Measurements from ENCODE around the gene SEZ6L2. TPM values are rescaled to one million over a fixed set of nuclear protein-coding genes. Genes with fewer than 3 reads are reported as not detected.

SEZ6L2 gene
- total RNA-seq, 1 donor from 2014 or later: not detected

GRCh38 chr16:29858974-29859373, 40.4 kb downstream of the SEZ6L2 start:
- no peak overlapping the region for H3K4me3 Mint-ChIP-seq
- intact Hi-C loops (cut with micrococcal nuclease): no loop called here

GRCh38 chr16:29858149-29858849, 41.1 kb downstream of the SEZ6L2 start:
- ChIA-PET POLR2A (interaction anchor here (0.6 to 0.7 kb wide), 4 partner anchors 27 to 53 kb away, joined by 3 to 10 read pairs (median 5); no protein-coding TSS in a partner anchor), CTCF (no interaction called here)
- Mint-ChIP-seq H3K9me3 (no peaks in the 10 kb centered on the region), H3K27me3 (no peaks in the 10 kb centered on the region), H3K36me3 (ENCODE audit: low read depth) (peaks cover 37% of the 10 kb centered on the region), H3K4me1 (peaks cover 22% of the 10 kb centered on the region), H3K27ac (no peak overlapping the region), H3K4me3 (no peak overlapping the region)
- intact Hi-C loops (cut with micrococcal nuclease): no loop called here
- no peak for ATAC-seq (ENCODE audit: low read depth)
- DNase-seq: no peak
- TF ChIP-seq CTCF (IDR thresholded peaks at IDR 0.05): no peak

More at GRCh38 chr16:29858974-29859373, 40.4 kb downstream of the SEZ6L2 start:
- POLR2A ChIA-PET: no interaction called here
- CTCF ChIA-PET: no interaction called here
- TF ChIP-seq CTCF (IDR thresholded peaks at IDR 0.05): no peak
- Mint-ChIP-seq H3K27me3 (no peaks in the 10 kb centered on the region), H3K9me3 (no peaks in the 10 kb centered on the region), H3K27ac (no peak overlapping the region), H3K36me3 (ENCODE audit: low read depth) (peaks cover 37% of the 10 kb centered on the region), H3K4me1 (peaks cover 24% of the 10 kb centered on the region)
- ATAC-seq (ENCODE audit: low read depth) (no peak), DNase-seq (no peak)

- Mint-ChIP-seq H3K9me3 (no peaks in the 10 kb centered on the region), H3K4me3 (no peak overlapping the region), H3K4me1 (peaks cover 15% of the 10 kb centered on the region), H3K36me3 (ENCODE audit: low read depth) (peaks cover 33% of the 10 kb centered on the region), H3K27ac (no peak overlapping the region), H3K27me3 (no peaks in the 10 kb centered on the region)
- intact Hi-C loops (cut with micrococcal nuclease): no loop called here
- ChIA-PET CTCF (interaction anchor here (1.2 kb wide), 1 partner anchor 9 kb away, joined by 3 read pairs; no protein-coding TSS in a partner anchor), POLR2A (interaction anchor here (0.6 to 0.7 kb wide), 2 partner anchors 28 to 31 kb away, joined by 3 to 4 read pairs; no protein-coding TSS in a partner anchor)
- DNase-seq (no peak), ATAC-seq (ENCODE audit: low read depth) (no peak)
- no peak for TF ChIP-seq CTCF (IDR thresholded peaks at IDR 0.05)
Measured at GRCh38 chr16:29857133-29857760, 42.1 kb downstream of the SEZ6L2 start.

- Mint-ChIP-seq H3K27me3 (no peaks in the 10 kb centered on the region), H3K4me3 (no peak overlapping the region), H3K4me1 (no peaks in the 10 kb centered on the region), H3K27ac (no peak overlapping the region), H3K36me3 (ENCODE audit: low read depth) (peaks cover 18% of the 10 kb centered on the region), H3K9me3 (no peaks in the 10 kb centered on the region)
- intact Hi-C loops (cut with micrococcal nuclease): no loop called here
- DNase-seq (no peak), ATAC-seq (ENCODE audit: low read depth) (no peak)
- no peak for TF ChIP-seq CTCF (IDR thresholded peaks at IDR 0.05)
- ChIA-PET CTCF (interaction anchor here (0.7 kb wide), 1 partner anchor 8 kb away, joined by 3 read pairs; no protein-coding TSS in a partner anchor), POLR2A (no interaction called here)
Measured at GRCh38 chr16:29854520-29855100, 44.7 kb downstream of the SEZ6L2 start.

- no peak overlapping the region for H3K4me3 Mint-ChIP-seq
- DNase-seq: no peak
- H3K27ac Mint-ChIP-seq: no peak overlapping the region
- intact Hi-C loops (cut with micrococcal nuclease): no loop called here
- no peaks in the 10 kb centered on the region for H3K9me3 Mint-ChIP-seq
- CTCF ChIA-PET: no interaction called here
- ATAC-seq (ENCODE audit: low read depth): no peak
- no peaks in the 10 kb centered on the region for H3K27me3 Mint-ChIP-seq
- POLR2A ChIA-PET: interaction anchor here (0.6 kb wide), 2 partner anchors 28 to 52 kb away, joined by 3 read pairs; no protein-coding TSS in a partner anchor
- H3K36me3 Mint-ChIP-seq (ENCODE audit: low read depth): peaks cover 6% of the 10 kb centered on the region
- H3K4me1 Mint-ChIP-seq: no peaks in the 10 kb centered on the region
- TF ChIP-seq CTCF (IDR thresholded peaks at IDR 0.05): no peak
Measured at GRCh38 chr16:29852654-29853053, 46.7 kb downstream of the SEZ6L2 start.

All from activated B cell treated with CpG ODN at 0.5 μM for 24 hours (primary cell).